IPS-NIHi7 (cell line): ENCODE measurements around the gene TMED5.
A peak's percentile ranks its signal among the peaks of the same experiment; 100 is the strongest.
"Not testable (repeated sequence)": the region's sequence is repeated elsewhere in the genome, so short reads cannot be mapped to it uniquely, and the experiment has no call there.

Experiments used
- DNase-seq: peaks from one replicate; pipeline ENCODE4 v3.0.0; 2012; ENCODE audit warnings: mixed read lengths; ENCODE audit errors: extremely low spot score

TMED5 gene

GRCh38 chr1:93179886-93180722, at the start of gene TMED5:
Gene TMED5 (minus strand): TSS chr1:93180413. CDS start chr1:93180242, 171 bp downstream.
- peak; percentile 93 for DNase-seq

GRCh38 chr1:93223023-93223675, 42.9 kb upstream of the TMED5 start:
- no peak for DNase-seq

GRCh38 chr1:93221913-93222312, 41.7 kb upstream of the TMED5 start:
- DNase-seq, result no peak

DNA sequence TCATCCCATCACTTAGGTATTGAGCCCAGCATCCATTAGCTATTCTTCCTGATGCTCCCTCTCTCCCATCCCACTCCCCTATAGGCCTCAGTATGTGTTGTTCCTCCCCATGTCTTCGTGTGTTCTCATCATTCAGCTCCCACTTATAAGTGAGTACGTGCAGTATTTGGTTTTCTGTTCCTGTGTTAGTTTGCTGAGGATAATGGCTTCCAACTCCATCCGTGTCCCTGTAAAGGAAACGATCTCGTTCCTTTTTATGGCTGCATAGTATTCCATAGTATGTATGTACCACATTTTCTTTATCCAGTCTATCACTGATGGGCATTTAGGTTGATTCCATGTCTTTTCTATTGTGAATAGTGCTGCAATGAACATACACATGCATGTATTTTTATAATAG, 40.5 kb upstream of the TMED5 start:
- not testable (repeated sequence) for DNase-seq

GRCh38 chr1:93219443-93219842, 39.2 kb upstream of the TMED5 start:
- DNase-seq, result no peak

GRCh38 chr1:93215322-93215721, 35.1 kb upstream of the TMED5 start:
- no peak for DNase-seq

GRCh38 chr1:93207211-93207610, 27.0 kb upstream of the TMED5 start:
- no peak for DNase-seq

DNA sequence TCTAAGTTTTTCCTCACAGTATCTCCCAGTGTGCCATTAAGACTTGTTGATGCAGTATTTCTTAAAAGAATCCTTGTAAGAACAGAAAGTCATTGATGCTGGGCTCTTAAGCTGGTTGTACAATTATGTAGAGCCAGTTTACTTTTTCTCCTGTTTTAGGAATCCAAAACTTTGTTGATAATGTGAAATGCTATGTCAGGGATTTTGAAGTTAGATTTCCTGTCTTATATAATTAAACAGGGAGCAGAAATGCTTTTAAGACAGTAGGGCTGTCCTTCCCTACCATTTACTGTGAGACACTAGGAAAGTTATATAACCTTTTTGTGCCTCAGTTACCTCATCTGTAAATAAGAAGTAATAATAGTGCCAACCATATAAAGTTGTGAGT, 26.3 kb upstream of the TMED5 start:
- DNase-seq, result no peak

- no peak for DNase-seq
Measured at GRCh38 chr1:93205892-93206566, 25.8 kb upstream of the TMED5 start.

GRCh38 chr1:93200714-93201113, 20.5 kb upstream of the TMED5 start:
- DNase-seq, result no peak

DNA sequence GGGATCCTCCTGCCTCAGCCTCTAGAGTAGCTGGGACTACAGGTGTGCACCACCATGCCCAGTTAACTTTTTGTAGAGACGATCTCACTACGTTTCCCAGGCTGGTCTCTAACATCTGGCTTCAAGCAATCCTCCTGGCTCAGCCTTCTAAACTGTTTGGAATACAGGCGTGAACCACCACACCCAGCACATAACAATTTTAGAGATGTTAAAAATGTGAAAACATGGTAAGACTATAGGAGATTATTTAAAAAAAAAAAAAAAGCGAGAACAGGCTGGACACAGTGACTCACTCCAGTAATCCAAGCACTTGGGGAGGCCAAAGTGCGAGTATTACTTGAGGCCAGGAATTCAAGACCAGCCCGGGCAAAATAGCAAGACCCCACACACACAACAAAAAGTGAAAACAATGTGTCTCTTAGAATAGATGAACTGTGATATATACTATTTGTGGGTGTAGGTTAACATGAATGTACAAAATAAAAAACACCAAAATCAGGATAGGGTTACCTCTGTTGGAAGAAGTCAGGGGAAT, 19.9 kb upstream of the TMED5 start:
- no peak for DNase-seq

DNA sequence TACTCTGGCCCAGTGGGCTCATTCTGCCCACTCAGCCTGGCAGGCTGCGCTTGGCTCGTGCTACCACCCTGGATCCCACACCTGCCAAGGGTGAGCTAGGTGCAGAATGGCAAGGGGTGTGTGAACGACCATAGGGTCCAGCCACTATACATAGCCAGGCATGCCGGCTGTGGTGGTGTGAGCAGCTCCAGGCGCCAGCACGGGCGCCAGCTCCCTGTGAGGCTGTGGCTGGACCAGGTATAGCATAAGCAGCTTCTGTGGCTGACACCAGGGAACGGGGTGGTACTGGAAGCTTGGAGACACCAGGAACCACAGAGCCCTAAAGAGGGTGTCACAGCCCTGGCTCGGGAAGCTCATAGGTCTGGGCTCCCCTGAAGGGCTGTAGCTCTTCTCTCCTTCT, 18.9 kb upstream of the TMED5 start:
- DNase-seq, result no peak

GRCh38 chr1:93196591-93196990, 16.4 kb upstream of the TMED5 start:
- DNase-seq, result no peak

GRCh38 chr1:93194231-93194990, 14.2 kb upstream of the TMED5 start:
- no peak for DNase-seq

GRCh38 chr1:93190432-93190831, 10.2 kb upstream of the TMED5 start:
- no peak for DNase-seq

- DNase-seq, result no peak
Measured at GRCh38 chr1:93186667-93187066, 6.5 kb upstream of the TMED5 start.

DNA sequence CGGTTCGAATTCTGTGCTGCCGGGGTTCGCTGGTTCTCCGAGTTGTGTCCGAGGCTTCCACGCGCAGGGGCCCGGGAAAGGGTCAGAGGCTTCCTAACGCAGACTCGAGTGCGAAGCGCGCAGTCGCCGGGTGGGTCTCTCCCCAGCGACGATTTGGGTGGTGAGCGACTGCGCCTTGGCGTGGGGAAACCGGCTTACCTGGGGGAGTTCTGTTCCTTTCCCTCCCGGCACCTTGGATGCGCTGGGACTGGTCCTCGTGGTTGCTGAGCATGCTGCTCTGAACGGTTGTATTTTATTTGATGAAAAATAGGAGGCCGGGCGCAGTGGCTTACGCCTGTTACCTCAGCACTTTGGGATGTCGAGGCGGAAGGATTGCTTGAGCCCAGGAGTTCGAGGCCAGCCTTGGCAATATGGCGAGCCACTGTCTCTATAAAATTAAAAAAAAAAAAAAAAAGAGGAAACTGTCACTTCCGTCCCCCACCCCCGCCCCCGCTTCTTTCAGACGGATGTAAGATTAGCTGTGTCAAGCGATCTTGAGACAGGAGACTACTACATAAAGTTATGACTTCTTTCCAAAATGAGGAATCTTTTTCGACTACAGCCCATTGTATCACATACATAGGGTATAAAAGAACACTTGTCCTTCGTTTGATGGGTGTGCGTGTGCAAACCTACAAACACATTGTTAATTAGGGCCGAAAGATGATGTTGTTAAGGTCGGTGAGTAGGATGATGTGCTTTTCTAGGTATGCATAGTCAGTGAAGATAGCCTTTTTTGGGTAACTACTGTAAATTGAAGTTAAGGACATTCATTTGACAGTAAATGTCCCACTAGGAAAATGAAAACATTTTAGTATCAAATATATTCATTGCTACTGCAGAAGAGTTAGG, 755 bp upstream of the TMED5 start, which contains the start of gene CCDC18:
Gene CCDC18 (plus strand): TSS at position 2 of the 891 bp plus-strand sequence. CDS start 2,638 bp downstream, outside the sequence.
- DNase-seq, result no peak

DNA sequence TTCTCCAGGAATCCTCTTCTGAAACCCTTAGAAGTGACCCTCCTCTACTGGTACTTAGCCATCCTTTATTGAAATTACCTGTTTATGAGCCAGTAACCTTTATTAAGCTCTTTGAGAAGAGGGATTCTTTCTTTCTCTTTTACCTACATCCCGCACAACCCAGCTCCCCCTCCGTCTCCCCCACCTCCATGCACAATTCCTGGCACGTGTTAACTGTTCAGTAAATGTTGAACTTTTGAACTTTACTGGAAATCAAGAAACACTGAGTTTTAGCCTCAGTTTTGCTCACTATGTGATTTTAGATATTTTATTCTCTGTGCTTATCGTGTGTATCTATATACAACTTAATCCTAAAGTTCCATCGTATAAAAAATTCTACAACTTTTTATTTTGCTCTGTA, 1.8 kb downstream of the TMED5 start:
- DNase-seq, result no peak

- DNase-seq, result no peak
Measured at GRCh38 chr1:93177991-93178390, 2.2 kb downstream of the TMED5 start.

DNA sequence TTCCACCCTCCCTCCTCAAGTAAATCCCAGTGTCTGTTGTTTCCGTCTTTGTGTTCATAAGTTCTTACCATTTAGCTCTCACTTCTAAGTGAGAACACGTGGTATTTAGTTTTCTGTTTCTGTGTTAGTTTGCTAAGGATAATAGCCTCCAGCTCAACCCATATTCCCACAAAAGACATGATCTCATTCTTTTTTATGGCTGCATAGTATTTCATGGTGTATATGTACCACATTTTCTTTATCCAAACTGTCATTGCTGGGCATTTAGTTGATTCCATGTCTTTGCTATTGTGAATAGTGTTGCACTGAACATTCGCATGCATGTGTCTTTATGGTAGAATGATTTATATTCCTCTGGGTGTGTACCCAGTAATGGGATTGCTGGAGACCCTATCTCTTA, 5.6 kb downstream of the TMED5 start:
- DNase-seq, result not testable (repeated sequence)

- DNase-seq, result no peak
Measured at GRCh38 chr1:93172778-93173177, 7.4 kb downstream of the TMED5 start.
